A673 (cell line): ENCODE results near the gene SMAP2.

Experiments used
- CTCF ChIP-seq: fragments of 300-800, 200-600 bp; sonication (generic); conservative IDR thresholded peaks from 2 replicates; pipeline ENCODE4 v1.5.1; 2017; ENCODE audit warnings: low read depth, mild to moderate bottlenecking, antibody characterized with exemption, low read length, moderate library complexity, mixed read lengths
- EZH2 ChIP-seq: fragments of 200-600 bp; sonication (generic); IDR thresholded peaks from 2 replicates; pipeline ENCODE4 v1.6.1; 2017; ENCODE audit warnings: borderline replicate concordance, low read depth, mild to moderate bottlenecking, mixed read lengths, antibody characterized with exemption, low read length; ENCODE audit not compliant: poor library complexity, severe bottlenecking

- TF ChIP-seq CTCF (no peak), EZH2 (no peak)
Measured at GRCh38 chr1:40373323-40374283, at the start of gene SMAP2.
